Measurements from ENCODE around the gene MPC2.
A peak's percentile ranks its signal among the peaks of the same experiment; 100 is the strongest.
"Not testable (repeated sequence)": the region's sequence is repeated elsewhere in the genome, so short reads cannot be mapped to it uniquely, and the experiment has no call there.

MPC2 gene

GRCh38 chr1:167905182-167905581 is 31.7 kb downstream of the MPC2 start:
- no peak for DNase-seq (ENCODE audit: low spot score)

GRCh38 chr1:167904652-167905130 is 32.2 kb downstream of the MPC2 start:
- peak; percentile 62 for DNase-seq (ENCODE audit: low spot score)

- DNase-seq (ENCODE audit: low spot score), result no peak
These were observed 36.0 kb downstream of the MPC2 start for GRCh38 chr1:167900907-167901306.

DNA sequence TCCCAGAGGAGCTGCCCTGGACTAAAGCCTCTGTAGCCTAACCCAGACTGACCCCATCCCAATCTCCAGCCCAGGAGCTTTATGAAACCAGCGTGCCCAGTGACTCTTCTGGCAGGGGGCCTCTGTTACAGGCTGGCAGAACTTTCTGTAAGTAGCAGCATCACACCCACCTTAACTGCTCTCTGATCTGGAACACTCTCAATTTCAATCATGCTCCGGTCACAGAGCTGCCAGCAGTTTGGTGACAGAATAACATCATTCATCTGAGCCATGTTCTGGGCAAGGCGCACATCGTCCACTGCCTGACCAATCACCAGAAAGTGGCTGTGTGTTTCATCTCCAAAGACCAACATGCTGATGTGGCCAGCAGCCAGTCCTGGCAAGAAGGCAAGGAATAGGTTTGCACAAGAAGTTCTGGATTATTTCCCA is 37.6 kb downstream of the MPC2 start:
- DNase-seq (ENCODE audit: low spot score), result peak; percentile 60

GRCh38 chr1:167898578-167899222 is 38.2 kb downstream of the MPC2 start:
- no peak for DNase-seq (ENCODE audit: low spot score)

DNA sequence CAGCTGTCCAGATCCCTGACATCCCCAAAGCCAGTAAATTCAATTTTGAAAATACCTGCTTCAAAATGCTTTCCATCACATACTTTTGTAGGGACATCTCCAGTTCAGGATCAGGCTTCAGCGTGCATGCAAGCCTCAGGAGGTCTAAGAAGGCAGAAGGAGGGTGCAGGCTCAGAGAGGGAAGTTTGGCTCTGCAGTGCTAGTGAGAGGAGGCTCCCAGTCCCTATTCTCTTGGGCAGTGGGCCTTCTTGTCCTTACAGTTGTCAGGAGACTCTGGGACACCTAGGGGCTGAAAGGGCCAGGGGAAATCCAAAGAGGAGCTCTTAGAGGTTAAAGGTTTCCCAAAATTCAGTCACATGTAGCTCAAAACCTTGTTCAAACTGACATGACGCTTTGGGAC is 43.1 kb downstream of the MPC2 start:
- no peak for DNase-seq (ENCODE audit: low spot score)

DNA sequence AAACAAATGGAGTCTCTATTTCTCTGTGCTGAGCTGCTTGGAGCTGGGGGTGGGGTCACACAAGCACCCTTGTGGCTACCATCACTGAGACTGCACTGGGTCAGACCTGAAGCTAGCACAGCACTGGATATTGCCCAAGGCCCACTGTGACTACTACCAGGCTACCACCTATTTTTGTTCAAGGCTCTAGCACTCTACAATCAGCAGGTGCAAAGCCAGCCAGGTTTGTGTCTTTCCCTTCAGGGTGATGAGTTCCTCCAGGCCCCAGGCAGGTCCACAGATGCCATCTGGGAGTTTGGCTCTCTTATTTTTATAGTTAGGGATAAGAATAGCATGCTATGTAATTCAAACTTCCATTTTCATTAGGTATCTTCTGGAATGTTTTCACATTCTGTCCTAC is 46.5 kb downstream of the MPC2 start:
- DNase-seq (ENCODE audit: low spot score), result no peak

- not testable (repeated sequence) for DNase-seq (ENCODE audit: low spot score)
These were observed 49.7 kb downstream of the MPC2 start for GRCh38 chr1:167887187-167887586.

DNA sequence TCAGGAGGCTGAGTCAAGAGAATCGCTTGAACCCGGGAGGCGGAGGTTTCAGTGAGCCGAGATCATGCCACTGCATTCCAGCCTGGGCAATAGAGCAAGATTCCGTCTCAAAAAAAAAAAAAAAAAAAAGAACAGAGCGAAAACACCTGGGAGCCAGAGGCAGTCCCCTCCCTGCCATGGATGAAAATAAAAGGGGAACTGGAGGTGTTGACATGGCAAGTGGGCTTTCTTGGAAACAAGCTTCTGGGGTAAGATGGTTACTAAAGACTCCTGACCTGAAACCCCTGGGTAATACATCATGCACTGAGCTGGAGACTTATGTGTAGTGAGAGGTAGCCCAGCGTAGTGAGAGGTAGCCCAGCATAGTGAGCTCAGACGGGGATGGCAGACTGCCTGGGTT is 54.5 kb downstream of the MPC2 start:
- no peak for DNase-seq (ENCODE audit: low spot score)

DNA sequence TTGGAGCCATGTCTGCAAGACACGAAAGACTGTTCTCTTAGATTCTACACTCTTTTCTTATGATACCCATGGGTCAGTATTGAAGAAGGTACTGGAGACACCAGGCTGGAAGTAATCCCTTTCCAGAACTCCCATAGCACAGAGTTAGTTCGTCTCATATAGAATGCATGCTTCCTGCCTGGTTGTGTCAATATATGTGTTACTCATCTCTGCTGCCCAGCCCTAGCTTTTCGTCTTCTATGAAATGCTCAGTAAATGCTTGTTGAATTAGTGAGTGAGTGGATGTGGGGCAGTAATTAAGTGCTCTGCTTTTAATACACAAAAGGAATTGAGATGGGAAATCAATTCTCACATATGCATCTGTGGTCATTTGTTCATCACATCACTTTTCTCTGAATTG is 55.1 kb downstream of the MPC2 start:
- DNase-seq (ENCODE audit: low spot score), result no peak

DNA sequence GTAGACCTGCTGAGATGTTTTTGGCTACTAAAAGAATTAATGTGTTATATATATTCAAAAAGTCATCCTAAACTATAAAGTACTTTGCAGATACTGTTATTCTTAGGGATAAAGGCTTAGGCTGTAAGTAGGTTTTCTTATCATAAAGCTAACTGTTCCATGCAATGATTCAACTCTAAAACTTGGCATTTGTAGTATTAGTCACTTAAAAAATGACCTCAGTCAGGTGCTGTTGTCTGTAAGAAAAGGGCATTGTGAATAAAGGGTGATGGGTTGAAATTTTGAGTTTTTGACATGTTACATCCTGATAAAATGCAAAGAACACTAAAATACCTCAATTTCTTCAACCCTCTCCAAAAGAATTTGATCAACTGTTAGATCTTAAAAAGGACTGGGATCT is 55.8 kb downstream of the MPC2 start:
- DNase-seq (ENCODE audit: low spot score), result no peak

- DNase-seq (ENCODE audit: low spot score), result no peak
These were observed 56.3 kb downstream of the MPC2 start for GRCh38 chr1:167880580-167881021.

GRCh38 chr1:167879508-167879907 is 57.4 kb downstream of the MPC2 start:
- no peak for DNase-seq (ENCODE audit: low spot score)

DNA sequence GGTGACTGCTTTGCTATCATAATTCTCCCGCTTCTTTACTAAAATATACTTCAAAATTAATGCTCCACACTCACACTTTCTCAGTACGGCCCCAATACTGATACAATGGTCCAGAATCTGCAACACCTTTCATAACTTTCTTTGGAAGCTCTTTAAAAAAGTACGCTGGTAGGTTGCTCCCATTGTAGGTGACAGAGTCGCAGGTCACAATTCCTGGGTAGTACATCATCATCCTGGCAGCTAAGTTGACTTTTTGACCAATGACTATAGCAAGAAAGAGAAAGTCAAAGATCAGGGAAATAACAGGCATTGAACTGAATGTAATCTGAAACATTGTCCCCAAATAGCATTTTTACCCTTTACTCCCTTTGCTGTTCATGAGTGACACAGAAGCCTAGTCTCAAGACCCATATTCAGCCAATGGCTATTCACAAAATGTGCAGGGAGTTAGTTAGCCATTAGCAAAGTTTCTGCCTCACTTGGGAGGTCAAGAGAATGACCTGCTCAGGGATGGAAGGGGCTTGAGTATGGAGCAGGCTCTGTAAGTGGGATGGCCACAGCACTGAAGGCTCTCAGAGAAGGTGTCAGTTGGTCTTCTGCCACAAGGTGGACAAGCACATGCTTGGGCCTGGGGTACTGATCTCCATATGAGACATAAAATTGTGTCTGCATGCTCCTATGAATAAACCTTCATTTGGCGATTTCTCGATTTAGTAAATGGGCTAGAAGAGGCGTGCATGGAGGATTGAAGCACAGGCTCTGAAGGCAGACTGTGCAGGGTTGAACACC is 58.3 kb downstream of the MPC2 start:
- DNase-seq (ENCODE audit: low spot score), result no peak

- no peak for DNase-seq (ENCODE audit: low spot score)
These were observed 60.2 kb downstream of the MPC2 start for GRCh38 chr1:167876597-167877175.

DNA sequence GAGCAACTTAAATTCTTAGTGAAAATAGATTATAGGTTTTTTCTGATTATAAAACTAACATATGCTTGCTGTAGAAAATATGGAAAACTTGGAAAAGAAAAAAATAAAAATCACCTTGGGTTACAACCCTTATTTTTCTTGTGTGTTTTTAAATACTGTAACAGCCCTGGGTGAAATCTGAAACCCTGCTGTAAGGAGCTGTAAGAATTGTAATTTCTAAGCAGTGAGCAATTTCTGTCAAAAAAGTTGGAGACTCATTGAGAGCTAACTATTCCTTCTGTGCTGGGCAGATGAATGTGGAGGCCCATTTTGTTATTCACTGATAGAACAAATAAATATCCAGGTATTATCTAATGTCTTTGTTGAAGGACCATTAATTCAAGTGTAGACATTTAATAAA is 65.5 kb downstream of the MPC2 start:
- DNase-seq (ENCODE audit: low spot score), result no peak

DNA sequence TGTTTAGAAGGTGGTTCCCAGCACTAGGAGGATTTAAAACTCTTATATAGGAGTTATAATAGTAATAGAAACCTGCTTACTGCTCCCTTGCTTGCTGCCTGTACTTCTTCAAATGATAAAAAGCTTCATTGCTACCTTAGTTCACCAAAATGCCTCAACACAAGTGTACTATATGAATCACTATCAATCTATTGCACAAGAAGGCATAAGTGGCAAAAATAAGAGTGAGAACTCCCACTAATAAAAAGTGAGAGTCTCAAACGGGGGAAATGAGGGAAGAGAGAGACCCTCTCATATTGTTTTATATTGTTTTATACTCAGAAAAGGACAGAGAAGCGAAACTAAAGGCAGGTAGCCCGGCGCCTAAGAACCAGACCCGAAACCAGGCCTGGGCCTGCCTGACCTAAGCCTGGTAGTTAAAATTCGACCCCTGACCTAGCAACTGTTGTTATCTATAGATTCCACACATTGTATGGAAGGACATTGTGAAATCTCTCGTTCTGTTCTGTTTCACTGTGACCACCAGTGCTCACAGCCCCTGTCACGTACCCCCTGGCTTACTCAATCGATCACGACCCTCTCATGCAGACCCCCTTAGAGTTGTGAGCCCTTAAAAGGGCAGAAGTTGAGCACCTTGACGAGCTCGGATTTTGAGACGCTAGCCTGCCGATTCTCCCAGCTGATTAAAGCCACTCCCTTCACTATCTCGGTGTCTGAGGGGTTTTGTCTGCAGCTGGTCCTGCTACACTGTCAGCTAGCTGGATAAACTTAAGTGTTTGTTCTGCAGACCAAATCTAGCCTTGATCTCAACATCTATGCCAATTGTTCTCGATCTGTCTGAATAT is 67.5 kb downstream of the MPC2 start:
- DNase-seq (ENCODE audit: low spot score), result not testable (repeated sequence)

DNA sequence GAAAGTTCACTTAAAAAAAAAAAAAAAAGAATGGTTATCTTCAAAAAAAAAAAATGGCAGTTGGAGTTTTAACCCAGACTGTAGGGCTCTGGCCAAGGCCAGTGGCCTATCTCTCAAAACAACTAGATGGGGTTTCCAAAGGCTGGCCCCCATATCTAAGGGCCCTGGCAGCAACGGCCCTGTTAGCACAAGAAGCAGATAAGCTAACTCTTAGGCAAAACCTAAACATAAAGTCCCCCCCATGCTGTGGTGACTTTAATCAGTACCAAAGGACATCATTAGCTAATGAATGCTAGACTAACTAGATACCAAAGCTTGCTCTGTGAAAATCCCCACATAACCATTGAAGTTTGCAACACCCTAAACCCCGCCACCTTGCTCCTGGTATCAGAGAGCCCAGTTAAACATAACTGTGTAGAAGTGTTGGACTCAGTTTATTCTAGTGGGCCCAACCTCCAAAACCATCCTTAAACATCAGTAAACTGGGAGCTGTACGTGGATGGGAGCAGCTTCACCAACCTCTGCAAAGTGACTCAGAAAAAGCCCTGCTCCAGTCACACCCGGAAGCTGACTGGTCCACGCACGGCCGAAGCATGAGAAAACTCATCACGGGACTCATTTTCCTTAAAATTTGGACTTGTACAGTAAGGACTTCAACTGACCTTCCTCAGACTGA is 70.0 kb downstream of the MPC2 start:
- DNase-seq (ENCODE audit: low spot score), result not testable (repeated sequence)

All from AG08395 (cell line).